Amniotic stem cell (primary cell): ENCODE data around the gene KRTAP5-2.
"Not testable (repeated sequence)": the region's sequence is repeated elsewhere in the genome, so short reads cannot be mapped to it uniquely, and the experiment has no call there.

Experiments
- DNase-seq: peaks from one replicate; lab custom pipeline; 2025; lab: John Stamatoyannopoulos, UW

KRTAP5-2 gene

DNA sequence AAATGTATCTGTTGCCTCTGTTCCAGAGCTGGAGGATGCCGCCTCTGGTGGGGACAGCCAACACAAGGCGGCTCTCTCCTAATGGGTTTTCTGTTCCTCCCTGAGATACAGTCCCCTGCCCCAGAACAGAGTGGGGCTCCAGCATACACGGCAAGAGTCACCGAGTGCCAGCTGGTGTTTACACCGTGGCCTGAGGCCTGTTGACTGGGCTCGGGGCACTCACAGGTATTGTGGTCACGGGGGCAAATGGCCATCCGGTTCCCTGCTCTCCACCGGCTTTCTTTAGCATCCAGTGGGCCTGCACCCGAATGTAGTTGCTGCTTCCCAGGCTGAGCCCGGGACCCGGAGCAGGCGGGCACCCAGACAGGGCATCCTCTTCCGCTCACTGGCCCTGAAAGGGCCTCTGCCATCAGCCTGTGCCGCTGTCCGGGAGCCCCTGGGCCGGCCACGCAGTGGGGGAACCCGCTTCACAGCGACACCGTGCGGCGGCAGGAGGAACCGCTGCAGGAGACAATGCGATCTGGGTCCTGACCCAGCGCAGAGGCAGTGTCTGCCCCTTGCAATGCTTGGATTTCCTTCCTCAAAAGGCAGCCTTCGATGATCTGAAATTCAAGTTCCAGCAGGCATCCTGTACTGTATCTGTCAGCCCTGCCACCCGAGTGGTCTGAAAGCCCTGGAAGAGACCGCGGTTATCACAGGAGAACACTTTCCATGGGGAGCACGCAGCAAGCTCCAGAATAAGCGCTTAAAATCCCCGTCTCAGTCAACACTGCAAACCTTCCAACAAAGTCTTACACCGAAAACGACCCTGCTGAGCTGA lies 30.6 kb upstream of the KRTAP5-2 start:
- no peak for DNase-seq

GRCh38 chr11:1625541-1625940 lies 27.4 kb upstream of the KRTAP5-2 start:
- no peak for DNase-seq

DNA sequence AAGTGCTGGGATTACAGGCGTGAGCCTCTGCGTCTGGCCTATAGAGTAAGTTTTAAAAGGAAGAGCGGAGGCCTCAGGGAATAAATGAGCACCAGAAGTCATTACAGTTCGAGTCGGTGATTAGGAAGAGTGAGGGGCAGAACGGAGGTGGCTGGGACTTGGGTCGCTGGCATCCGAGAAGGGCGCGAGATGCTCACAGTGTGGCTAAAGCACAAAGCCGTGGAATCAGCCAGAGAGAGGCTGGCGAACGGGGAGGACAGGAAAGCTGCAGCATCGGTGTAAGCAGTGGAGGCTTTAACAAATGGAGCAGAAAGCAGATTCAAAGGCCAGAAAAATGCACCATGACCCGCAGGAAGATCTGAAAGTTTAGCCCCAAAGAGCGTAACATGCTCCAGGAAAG lies 26.5 kb upstream of the KRTAP5-2 start:
- no peak for DNase-seq

GRCh38 chr11:1623716-1624115 lies 25.6 kb upstream of the KRTAP5-2 start:
- no peak for DNase-seq

DNA sequence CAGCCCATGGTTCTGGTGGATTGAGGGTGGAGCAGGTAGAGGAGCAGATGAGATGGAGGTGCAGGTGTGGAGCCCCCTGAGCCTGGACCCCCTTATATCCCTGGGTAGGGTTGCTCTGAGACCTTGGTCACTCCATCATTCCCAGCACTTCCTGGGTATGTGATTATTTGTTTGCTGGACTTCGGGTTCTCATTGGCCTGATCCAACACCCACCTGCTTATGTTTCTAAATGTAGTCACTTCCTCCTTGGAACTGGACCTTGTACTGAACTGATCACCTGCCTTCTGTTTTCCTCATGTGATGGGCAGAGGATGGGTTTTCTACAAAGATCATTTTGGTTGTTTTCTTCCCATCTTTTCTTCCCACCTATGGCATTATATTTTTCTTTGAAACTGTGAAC lies 24.0 kb upstream of the KRTAP5-2 start, which contains the start of gene KRTAP5-4:
Gene KRTAP5-4, minus strand, starts transcription at position 53 of the 400 bp plus-strand sequence. Its CDS starts 45 bp downstream, at position 8.
- no peak for DNase-seq

- DNase-seq = no peak
These were observed 21.4 kb upstream of the KRTAP5-2 start for GRCh38 chr11:1619449-1619848.

DNA sequence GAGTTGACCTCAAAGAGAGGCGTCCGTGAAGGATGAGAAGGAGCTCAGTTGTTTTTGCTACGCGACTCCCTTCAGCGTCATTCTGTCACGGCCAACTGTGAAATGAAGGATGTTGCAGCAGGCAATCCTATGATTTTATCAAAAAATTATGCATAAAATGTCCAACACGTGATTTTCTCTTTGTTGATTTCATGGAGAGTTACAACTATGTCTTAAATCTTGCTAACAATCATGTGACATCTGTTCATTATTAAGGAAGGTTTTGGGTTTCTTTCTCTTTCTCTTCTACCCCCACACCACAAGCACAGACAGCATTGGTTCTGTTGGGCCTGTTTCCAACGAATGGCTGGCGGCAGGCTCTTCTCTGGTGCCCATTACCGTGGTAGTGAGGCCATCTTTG lies 20.1 kb upstream of the KRTAP5-2 start:
- DNase-seq = no peak

DNA sequence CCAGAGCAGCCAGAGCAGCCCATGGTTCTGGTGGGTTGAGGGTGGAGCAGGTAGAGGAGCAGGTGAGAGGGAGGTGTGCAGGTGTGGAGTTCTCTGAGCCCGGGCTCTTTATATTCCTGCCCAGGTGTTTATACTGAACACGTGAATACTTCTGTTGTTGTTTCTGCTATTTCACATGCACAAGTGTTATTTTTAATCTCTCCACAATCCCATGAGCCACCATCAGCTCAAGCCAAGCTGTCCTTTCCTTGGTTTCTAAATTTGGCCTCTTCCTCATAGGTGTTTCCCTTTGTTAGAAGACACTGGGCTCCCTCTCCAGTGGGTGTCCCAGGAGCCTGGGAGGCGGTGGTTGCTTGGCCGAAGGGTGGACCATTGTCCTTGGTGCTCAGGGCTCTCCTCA lies 10.3 kb upstream of the KRTAP5-2 start, which contains the start of gene KRTAP5-3:
Gene KRTAP5-3, minus strand, starts transcription at position 101 of the 400 bp plus-strand sequence. Its CDS starts 78 bp downstream, at position 23.
- no peak for DNase-seq

- not testable (repeated sequence) for DNase-seq
These were observed 9.8 kb upstream of the KRTAP5-2 start for GRCh38 chr11:1607901-1608300.

- DNase-seq = not testable (repeated sequence)
These were observed 9.2 kb upstream of the KRTAP5-2 start for GRCh38 chr11:1607156-1607845.

GRCh38 chr11:1605923-1606322 lies 7.8 kb upstream of the KRTAP5-2 start:
- DNase-seq = not testable (repeated sequence)

DNA sequence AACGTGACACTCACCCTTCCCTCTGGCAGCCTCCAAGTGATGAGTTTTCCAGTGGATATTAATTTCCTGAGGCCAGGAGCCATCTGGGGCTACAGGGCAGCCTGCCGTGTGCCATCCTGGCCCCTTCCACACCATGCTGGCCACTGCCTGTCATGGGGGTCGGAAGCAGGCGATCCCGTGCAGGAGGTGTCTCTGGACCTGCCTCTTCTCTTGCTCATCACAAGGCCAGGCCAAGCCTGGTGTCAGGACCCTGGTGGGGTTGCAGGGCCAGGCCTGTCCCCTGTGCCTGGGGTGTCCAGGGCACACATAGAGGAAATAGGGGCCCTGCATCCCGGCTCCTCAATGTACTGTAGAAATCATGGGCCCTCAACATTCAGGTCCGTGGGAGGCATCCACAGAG lies 6.6 kb upstream of the KRTAP5-2 start:
- DNase-seq = no peak

DNA sequence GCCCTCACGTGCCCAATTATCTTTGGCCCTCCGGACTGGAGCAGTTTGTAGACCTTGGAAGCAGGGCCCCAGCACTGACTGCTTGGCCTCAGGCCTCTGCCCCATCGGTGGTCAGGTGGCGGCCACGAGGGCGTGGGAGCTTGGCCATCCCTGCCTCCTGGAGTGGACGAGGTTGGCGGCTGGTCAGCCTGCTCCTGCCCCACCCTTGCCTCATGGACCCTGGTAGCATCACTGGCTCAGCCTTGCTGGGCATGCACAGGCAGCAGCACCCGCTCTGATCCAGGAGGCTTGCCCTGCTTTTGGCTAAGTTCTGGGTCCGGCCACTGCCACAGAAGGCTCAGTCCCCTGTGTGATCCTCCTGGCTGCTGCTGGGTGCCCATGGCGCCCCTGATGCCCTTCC lies 6.1 kb upstream of the KRTAP5-2 start:
- DNase-seq = no peak

DNA sequence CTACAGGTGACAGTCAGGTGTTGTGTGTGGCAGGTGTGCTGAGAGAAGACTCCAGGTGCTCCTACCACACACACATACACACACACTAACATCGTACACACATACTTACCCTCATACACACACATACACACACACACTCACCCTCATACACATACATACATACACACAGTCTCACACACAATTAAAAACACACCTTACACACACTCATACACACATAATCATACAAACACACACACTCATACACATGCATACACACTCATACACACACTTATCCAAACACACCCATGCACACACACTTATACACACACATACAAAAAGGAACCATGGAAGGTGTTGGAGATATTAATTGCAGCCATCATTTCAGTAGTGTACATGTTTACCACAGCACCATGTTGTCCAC lies 5.5 kb upstream of the KRTAP5-2 start:
- DNase-seq = no peak

DNA sequence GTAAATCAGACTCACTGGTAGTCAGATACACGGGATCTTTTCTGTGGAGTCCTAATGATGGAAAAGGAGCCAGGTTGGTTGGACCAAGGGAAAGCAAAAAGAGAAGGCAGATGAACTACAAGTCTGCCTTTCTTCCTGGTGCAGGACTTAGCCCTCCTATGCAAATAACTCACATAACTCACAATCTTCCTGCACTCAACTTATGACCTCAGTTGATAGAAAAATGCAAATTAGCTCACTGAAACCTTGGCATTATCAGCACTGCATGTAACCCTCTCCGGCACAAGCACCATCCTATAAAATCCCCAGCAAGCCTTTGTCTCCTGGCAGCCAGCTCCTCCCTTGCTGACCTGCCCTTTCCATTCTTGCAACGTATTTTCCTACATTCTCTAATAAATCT lies 3.6 kb upstream of the KRTAP5-2 start:
- not testable (repeated sequence) for DNase-seq

DNA sequence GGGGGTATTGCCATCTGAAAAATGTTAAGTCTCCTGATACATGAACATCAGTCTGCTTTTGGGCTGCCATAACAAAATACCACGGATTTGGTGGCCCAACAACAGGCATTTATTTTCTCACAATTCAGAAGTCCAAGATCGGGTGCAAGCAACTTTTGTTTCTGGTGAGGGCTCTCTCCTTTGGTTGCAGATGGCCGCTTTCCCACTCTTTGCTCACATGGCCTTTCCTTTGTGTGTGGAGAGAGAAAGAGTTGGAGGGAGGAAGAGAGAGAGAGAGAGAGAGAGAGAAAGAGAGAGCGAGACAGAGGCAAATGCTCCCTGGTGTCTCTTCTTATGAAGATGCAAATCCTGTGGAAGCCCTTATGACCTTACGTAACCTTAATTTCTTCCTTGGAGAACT lies 2.5 kb upstream of the KRTAP5-2 start:
- DNase-seq = no peak

DNA sequence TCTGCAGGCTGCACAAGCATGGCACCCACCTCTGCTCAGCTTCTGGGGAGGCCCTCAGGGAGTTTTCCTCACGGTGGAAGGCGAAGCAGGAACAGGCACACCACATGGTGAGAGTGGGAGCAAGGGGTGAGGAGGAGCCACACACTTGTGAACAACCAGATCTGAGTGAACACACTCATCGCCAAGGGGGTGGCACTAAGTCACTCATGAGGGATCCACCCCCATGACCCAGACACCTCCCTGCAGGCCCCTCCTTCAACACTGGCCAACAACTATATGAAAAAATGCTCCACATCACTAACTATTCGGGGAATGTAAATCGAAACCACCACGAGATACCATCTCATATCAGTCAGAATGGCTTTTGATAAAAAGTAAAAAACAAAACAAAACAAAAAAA lies 722 bp upstream of the KRTAP5-2 start:
- no peak for DNase-seq

- DNase-seq = not testable (repeated sequence)
These were observed 312 bp upstream of the KRTAP5-2 start for GRCh38 chr11:1598406-1598805.

DNA sequence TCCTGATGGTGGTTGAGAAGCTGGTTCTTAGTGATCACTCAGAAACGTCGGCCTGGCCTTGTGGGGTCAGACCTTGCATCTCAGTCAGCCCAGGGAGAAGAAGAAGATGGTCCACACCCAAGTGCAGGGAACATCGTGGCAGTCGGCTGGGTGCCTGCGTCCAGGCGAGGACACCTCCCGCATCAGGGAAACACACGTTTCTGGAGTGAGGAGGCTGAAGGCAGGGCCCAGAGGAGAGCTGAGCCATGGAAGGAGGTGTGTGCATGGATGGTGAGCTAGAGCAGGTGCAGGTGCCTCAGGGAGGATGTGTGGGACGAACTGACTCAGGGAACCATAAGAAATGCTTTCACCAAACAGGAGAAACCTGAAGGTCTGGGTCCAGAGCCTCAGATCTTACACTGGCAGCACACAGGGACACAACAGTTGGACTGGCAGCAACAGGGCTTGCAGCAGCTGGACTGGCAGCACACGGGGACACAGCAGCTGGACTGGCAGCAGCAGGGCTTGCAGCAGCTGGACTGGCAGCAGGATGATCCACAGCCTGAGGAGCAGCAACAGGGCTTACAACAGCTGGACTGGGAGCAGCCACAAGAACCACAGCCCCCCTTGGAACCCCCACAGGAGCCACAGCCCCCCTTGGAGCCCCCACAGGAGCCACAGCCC lies 632 bp downstream of the KRTAP5-2 start:
- no peak for DNase-seq

GRCh38 chr11:1596576-1597121 lies 1.4 kb downstream of the KRTAP5-2 start:
- DNase-seq = not testable (repeated sequence)

DNA sequence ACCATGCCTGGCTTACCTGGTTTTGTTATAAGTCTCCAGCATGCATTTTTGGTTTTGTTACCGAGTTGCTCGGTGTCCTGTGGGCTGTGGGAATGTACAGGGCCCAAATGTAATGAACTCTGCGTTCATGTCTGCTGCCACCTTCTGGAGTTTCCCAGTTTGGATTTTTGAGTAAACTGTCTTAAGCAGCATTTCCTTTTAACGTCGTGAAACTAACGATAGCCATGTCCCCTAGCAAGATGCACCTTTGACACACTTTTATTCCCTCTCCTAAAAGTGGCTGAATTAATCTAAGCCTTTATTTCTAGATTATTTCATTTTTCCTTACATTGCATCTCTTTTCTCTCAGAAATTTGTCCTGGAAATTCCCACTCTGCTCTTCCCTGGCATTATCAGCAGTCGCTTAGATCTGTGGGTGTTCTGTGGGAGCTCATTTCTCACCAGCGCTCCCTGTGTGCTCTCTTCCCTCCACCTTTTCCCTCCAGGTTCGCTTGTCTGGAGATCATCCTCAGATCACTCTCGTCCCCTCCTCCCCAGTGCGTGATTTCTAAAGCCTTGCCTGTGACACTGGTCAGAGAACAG lies 2.0 kb downstream of the KRTAP5-2 start:
- not testable (repeated sequence) for DNase-seq

- no peak for DNase-seq
These were observed 5.5 kb downstream of the KRTAP5-2 start for GRCh38 chr11:1592628-1593027.
